CD4-positive, alpha-beta T cell (primary cell): ENCODE measurements around the gene CBR4. TPM values are rescaled to one million over a fixed set of nuclear protein-coding genes. Genes with fewer than 3 reads are reported as not detected.
"Not testable (repeated sequence)": the region's sequence is repeated elsewhere in the genome, so short reads cannot be mapped to it uniquely, and the experiment has no call there.

Experiments used
- ATAC-seq: fragments of 200-7000 bp; cut with Tn5 transposase; one replicate; pipeline ENCODE4 v1.10.0; 2022; ENCODE audit warnings: mild to moderate bottlenecking; ENCODE audit not compliant: poor library complexity
- CTCF ChIA-PET: fragments of 350-600 bp; sonication (Branson Sonifier 250); formaldehyde crosslinking; loops from one replicate; lab custom pipeline; 2021; ENCODE audit warnings: antibody characterized with exemption, inconsistent platforms; lab: Charles Lee
- POLR2A ChIA-PET: fragments of 350-600 bp; sonication (Branson Sonifier 250); formaldehyde crosslinking; loops from one replicate; lab custom pipeline; 2021; ENCODE audit warnings: antibody characterized with exemption, inconsistent platforms; lab: Charles Lee
- DNase-seq, 14 experiments: peaks; one replicate each; pipeline ENCODE4 v3.0.0-alpha.2; 2013 to 2020; ENCODE audit warnings: mixed read lengths in 2 of 14
- H3K27ac ChIP-seq, 2 donors: one replicate each; pipeline versions ENCODE4 v1.5.1 to v1.7.0; 2013; ENCODE audit warnings: low read length in 2 of 2, low read depth in 1 of 2, mild to moderate bottlenecking in 1 of 2
- H3K27me3 ChIP-seq, 2 experiments: 1 replicate in 1 of 2; 2 replicates in 1 of 2; pipeline versions ENCODE4 v1.6.1 to v1.7.0; 2013; ENCODE audit warnings: low read length in 2 of 2, control low read depth in 1 of 2, mild to moderate bottlenecking in 1 of 2, moderate library complexity in 1 of 2; ENCODE audit not compliant: insufficient read depth in 2 of 2, control insufficient read depth in 1 of 2
- H3K36me3 ChIP-seq: one replicate; pipeline ENCODE4 v1.6.1; 2013; ENCODE audit warnings: low read length, control low read depth; ENCODE audit not compliant: insufficient read depth
- H3K4me1 ChIP-seq: one replicate; pipeline ENCODE4 v1.6.1; 2013; ENCODE audit warnings: low read length, control low read depth; ENCODE audit not compliant: insufficient read depth
- H3K4me3 ChIP-seq: one replicate; pipeline ENCODE4 v1.5.1; 2013; ENCODE audit warnings: mild to moderate bottlenecking, low read length, moderate library complexity
- H3K9me3 ChIP-seq, 2 experiments: 1 replicate in 1 of 2; 2 replicates in 1 of 2; pipeline versions ENCODE4 v1.6.1 to v1.7.0; 2013; ENCODE audit warnings: low read length in 2 of 2, mild to moderate bottlenecking in 2 of 2, control low read depth in 1 of 2, moderate library complexity in 1 of 2; ENCODE audit not compliant: control insufficient read depth in 1 of 2, insufficient read depth in 1 of 2
- H3K27ac Mint-ChIP-seq: one replicate; pipeline ENCODE4 v1.8.0; 2020; ENCODE audit warnings: mixed read lengths
- H3K27me3 Mint-ChIP-seq: one replicate; pipeline ENCODE4 v1.8.0; 2021; ENCODE audit warnings: mixed read lengths
- H3K36me3 Mint-ChIP-seq: one replicate; pipeline ENCODE4 v1.8.0; 2021; ENCODE audit warnings: low read depth, mixed read lengths
- H3K4me1 Mint-ChIP-seq: one replicate; pipeline ENCODE4 v1.8.0; 2021; ENCODE audit warnings: low read depth, mixed read lengths
- H3K4me3 Mint-ChIP-seq: one replicate; pipeline ENCODE4 v1.8.0; 2020; ENCODE audit warnings: mild to moderate bottlenecking, mixed read lengths
- H3K9me3 Mint-ChIP-seq: one replicate; pipeline ENCODE4 v1.8.0; 2020; ENCODE audit warnings: mixed read lengths
- CTCF ChIP-seq: fragments of 200-600 bp; IDR thresholded peaks from one replicate; pipeline ENCODE4 v1.8.0; 2022; ENCODE audit warnings: antibody characterized with exemption, mild to moderate bottlenecking
- intact Hi-C, 2 experiments: fragments of 100-400 bp; cut with DNase I in 1 of 2; cut with micrococcal nuclease in 1 of 2; formaldehyde crosslinking; loops; one replicate each; pipeline versions ENCODE4 v1.15.1 to v1.9.0; 2023 to 2025; cut with DNase I, micrococcal nuclease
- total RNA-seq, 174 experiments: library from RNA in 2 of 174; stranded (reverse) in 2 of 174; gene quantifications; one replicate each; pipeline ENCODE4 v1.2.3 and lab custom pipeline; 2021 to 2026

CBR4 gene
- total RNA-seq, 2 experiments from 2014 or later, result 5.1 to 5.4 TPM

- no peak for ATAC-seq
- POLR2A ChIA-PET, result no interaction called here
These were observed 37.5 kb downstream of the CBR4 start for GRCh38 chr4:168972596-168972995.

GRCh38 chr4:168960716-168961115 is 49.3 kb downstream of the CBR4 start:
- H3K4me3 Mint-ChIP-seq, result no peak overlapping the region
- H3K9me3 Mint-ChIP-seq, result no peaks in the 10 kb centered on the region
- ATAC-seq (no peak), DNase-seq (no peak)
- H3K36me3 Mint-ChIP-seq, result peaks cover 12% of the 10 kb centered on the region
- H3K9me3 ChIP-seq, result no peaks in the 10 kb centered on the region
- no peaks in the 10 kb centered on the region for H3K36me3 ChIP-seq
- H3K27ac Mint-ChIP-seq, result no peak overlapping the region
- TF ChIP-seq CTCF, result no peak
- intact Hi-C loops, result no loop called here
- ChIA-PET CTCF (no interaction called here), POLR2A (interaction anchor here (0.6 kb wide), 1 partner anchor 50 kb away, joined by 4 read pairs; the partner anchor contains the start of gene CBR4)
- H3K27ac ChIP-seq, result no peak overlapping the region
- H3K27me3 ChIP-seq, result no peaks in the 10 kb centered on the region
- no peak overlapping the region for H3K4me3 ChIP-seq
- no peaks in the 10 kb centered on the region for H3K4me1 Mint-ChIP-seq
- no peaks in the 10 kb centered on the region for H3K27me3 Mint-ChIP-seq
- no peaks in the 10 kb centered on the region for H3K4me1 ChIP-seq

More at GRCh38 chr4:168972596-168972995, 37.5 kb downstream of the CBR4 start:
- Mint-ChIP-seq H3K27me3 (no peaks in the 10 kb centered on the region), H3K4me3 (no peak overlapping the region), H3K36me3 (peaks cover 23% of the 10 kb centered on the region), H3K4me1 (no peaks in the 10 kb centered on the region), H3K27ac (no peak overlapping the region), H3K9me3 (peaks cover 23% of the 10 kb centered on the region)
- Histone ChIP-seq H3K36me3 (peaks cover 9% of the 10 kb centered on the region), H3K4me1 (no peaks in the 10 kb centered on the region), H3K27me3 (no peaks in the 10 kb centered on the region), H3K9me3 (peaks cover 20 to 52% of the 10 kb centered on the region in 2 experiments), H3K27ac (no peak overlapping the region), H3K4me3 (no peak overlapping the region)
- no peak for TF ChIP-seq CTCF
- no peak for DNase-seq
- intact Hi-C loops, result no loop called here
- CTCF ChIA-PET, result no interaction called here

- Histone ChIP-seq H3K27ac (no peak overlapping the region), H3K9me3 (no peaks in the 10 kb centered on the region), H3K27me3 (no peaks in the 10 kb centered on the region), H3K4me1 (no peaks in the 10 kb centered on the region), H3K4me3 (no peak overlapping the region), H3K36me3 (no peaks in the 10 kb centered on the region)
- Mint-ChIP-seq H3K9me3 (no peaks in the 10 kb centered on the region), H3K27ac (no peak overlapping the region), H3K4me3 (no peak overlapping the region), H3K27me3 (no peaks in the 10 kb centered on the region), H3K36me3 (peaks cover 4% of the 10 kb centered on the region), H3K4me1 (no peaks in the 10 kb centered on the region)
- intact Hi-C loops, result no loop called here
- TF ChIP-seq CTCF, result no peak
- ChIA-PET CTCF (no interaction called here), POLR2A (no interaction called here)
- DNase-seq (no peak), ATAC-seq (no peak)
These were observed 54.4 kb downstream of the CBR4 start for GRCh38 chr4:168955674-168956073.

- H3K4me3 Mint-ChIP-seq, H3K36me3 ChIP-seq, H3K9me3 ChIP-seq, H3K27ac Mint-ChIP-seq, intact Hi-C loops, POLR2A ChIA-PET, H3K27me3 ChIP-seq, CTCF ChIA-PET, H3K4me3 ChIP-seq, H3K4me1 ChIP-seq, H3K4me1 Mint-ChIP-seq, ATAC-seq, H3K27ac ChIP-seq, H3K9me3 Mint-ChIP-seq, DNase-seq, H3K27me3 Mint-ChIP-seq, H3K36me3 Mint-ChIP-seq: not testable (repeated sequence)
These were observed 57.2 kb downstream of the CBR4 start for GRCh38 chr4:168952821-168953246.
